RWPE1 (cell line): ENCODE measurements around the gene GALNTL6.

Source experiments
- CTCF ChIA-PET: fragments of 350-600 bp; sonication (Branson Sonifier 250); formaldehyde crosslinking; extraction: SDS; loops from one replicate; lab custom pipeline; 2021; lab: Yijun Ruan, JAX
- POLR2A ChIA-PET: fragments of 400-600 bp; formaldehyde crosslinking; extraction: SDS; loops from one replicate; lab custom pipeline; 2020; ENCODE audit warnings: antibody characterized with exemption; ENCODE audit not compliant: low non-redundant PET; lab: Yijun Ruan, JAX
- DNase-seq: peaks from one replicate; pipeline ENCODE4 v3.0.0; 2012; ENCODE audit warnings: low spot score
- H3K27ac ChIP-seq: fragments of 450-650 bp; 2 replicates; pipeline ENCODE4 v1.5.1; 2017
- TF ChIP-seq, protein P1 (sequence below): fragments of 450-650 bp; conservative IDR thresholded peaks from 2 replicates; pipeline ENCODE4 v1.5.1; 2017; ENCODE audit warnings: low read depth, mild to moderate bottlenecking

GALNTL6 gene

DNA sequence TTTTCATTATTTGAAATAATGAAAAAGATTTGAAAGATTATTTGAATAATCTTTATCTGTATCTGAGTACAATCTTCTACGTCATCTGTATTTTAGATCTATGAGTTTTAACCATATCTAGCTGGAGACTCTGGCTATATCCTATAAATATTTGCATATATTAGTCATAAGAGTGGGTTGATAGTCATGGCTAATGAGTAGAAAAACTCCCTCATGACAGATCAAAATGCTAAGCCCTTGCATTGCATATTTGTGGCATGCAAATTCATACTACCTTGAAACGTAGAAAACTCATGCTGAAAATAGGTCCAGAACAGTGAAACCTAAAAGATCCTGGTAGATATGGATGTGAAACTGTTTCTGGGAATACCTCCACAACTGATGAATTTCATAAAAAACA is 291.3 kb downstream of the GALNTL6 start:
- TF ChIP-seq, protein P1, sequence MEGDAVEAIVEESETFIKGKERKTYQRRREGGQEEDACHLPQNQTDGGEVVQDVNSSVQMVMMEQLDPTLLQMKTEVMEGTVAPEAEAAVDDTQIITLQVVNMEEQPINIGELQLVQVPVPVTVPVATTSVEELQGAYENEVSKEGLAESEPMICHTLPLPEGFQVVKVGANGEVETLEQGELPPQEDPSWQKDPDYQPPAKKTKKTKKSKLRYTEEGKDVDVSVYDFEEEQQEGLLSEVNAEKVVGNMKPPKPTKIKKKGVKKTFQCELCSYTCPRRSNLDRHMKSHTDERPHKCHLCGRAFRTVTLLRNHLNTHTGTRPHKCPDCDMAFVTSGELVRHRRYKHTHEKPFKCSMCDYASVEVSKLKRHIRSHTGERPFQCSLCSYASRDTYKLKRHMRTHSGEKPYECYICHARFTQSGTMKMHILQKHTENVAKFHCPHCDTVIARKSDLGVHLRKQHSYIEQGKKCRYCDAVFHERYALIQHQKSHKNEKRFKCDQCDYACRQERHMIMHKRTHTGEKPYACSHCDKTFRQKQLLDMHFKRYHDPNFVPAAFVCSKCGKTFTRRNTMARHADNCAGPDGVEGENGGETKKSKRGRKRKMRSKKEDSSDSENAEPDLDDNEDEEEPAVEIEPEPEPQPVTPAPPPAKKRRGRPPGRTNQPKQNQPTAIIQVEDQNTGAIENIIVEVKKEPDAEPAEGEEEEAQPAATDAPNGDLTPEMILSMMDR = no peak
- no peak for DNase-seq
- ChIA-PET POLR2A (no interaction called here), CTCF (no interaction called here)
- H3K27ac ChIP-seq = no peak overlapping the region

DNA sequence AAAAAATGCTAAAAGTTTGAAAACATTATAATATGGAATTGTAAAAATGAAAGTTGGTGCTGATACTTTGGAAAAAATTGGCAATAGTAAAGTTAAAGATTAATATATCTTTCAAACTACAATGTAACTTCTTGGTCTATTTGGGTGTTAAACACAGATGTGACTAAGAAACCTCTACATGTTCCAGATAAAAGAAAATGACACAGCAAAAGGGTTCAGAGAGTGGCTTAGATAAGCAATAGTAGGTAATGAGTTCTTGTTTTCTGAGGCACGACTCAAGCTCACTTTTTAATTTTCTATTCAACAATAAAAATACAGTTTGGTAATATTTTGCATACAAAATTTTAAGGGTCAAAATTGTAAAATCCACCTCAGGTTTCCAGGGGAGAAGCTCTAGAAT is 292.7 kb downstream of the GALNTL6 start:
- H3K27ac ChIP-seq = no peak overlapping the region
- CTCF ChIA-PET = no interaction called here
- TF ChIP-seq, protein P1 = no peak
- no peak for DNase-seq
- POLR2A ChIA-PET = no interaction called here

GRCh38 chr4:172109466-172109865 is 296.3 kb downstream of the GALNTL6 start:
- ChIA-PET POLR2A (no interaction called here), CTCF (no interaction called here)
- H3K27ac ChIP-seq = no peak overlapping the region
- TF ChIP-seq, protein P1 = no peak
- DNase-seq = no peak

DNA sequence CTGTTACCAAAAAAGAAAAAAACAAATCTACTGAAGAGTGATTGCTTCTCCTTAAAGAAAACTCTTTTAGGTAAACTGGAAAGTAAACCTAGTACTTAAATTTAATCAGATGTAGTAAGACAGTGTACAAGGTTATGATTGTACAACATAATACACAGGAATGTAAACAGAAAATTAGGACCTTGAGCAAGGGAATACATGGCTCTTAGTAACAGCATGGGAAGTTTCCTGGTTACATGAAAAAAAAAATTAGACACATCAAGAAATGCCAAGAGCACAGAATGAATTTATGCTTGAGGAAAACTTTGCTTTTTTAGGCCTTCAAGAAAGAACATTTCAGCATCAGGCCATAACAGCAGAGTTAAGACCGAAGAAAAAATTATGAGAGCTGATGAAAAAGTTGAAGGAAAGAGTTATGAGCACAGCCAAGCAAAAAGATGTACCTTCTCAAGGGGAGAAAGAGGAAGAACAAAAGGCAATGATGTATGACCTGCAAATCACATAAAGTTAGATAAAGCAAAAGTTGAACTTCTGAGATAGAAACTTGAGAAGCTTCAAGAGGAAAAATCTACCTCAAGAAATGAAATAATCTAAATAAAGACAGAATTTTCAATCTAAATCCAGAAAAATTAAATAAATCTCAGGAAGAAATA is 311.6 kb downstream of the GALNTL6 start:
- DNase-seq = no peak
- TF ChIP-seq, protein P1 = no peak
- CTCF ChIA-PET = interaction anchor here (0.6 kb wide), 1 partner anchor 22 kb away, joined by 3 read pairs; no protein-coding TSS in a partner anchor
- POLR2A ChIA-PET = no interaction called here
- H3K27ac ChIP-seq = no peak overlapping the region

GRCh38 chr4:172125443-172125842 is 312.2 kb downstream of the GALNTL6 start:
- no peak for DNase-seq
- ChIA-PET POLR2A (no interaction called here), CTCF (interaction anchor here (0.6 to 0.7 kb wide), 2 partner anchors 8 to 21 kb away, joined by 3 read pairs; no protein-coding TSS in a partner anchor)
- H3K27ac ChIP-seq = no peak overlapping the region
- TF ChIP-seq, protein P1 = no peak

GRCh38 chr4:172127168-172127567 is 314.0 kb downstream of the GALNTL6 start:
- CTCF ChIA-PET = no interaction called here
- no peak overlapping the region for H3K27ac ChIP-seq
- DNase-seq = no peak
- POLR2A ChIA-PET = no interaction called here
- TF ChIP-seq, protein P1 = no peak
